PC-3 (cell line): ENCODE measurements around the gene CACNA1C. TPM values are rescaled to one million over a fixed set of nuclear protein-coding genes. Genes with fewer than 3 reads are reported as not detected.

Source experiments
- ATAC-seq: fragments of 200-7000 bp; cut with Tn5 transposase; 2 replicates; pipeline ENCODE4 v1.9.1; 2020; ENCODE audit warnings: mild to moderate bottlenecking, moderate library complexity
- BruUV-seq: library from RNA; stranded (reverse); fragments of 400-500 nt; replicated peaks from 2 replicates; lab custom pipeline; 2021; lab: Mats Ljungman, UMichigan
- CTCF ChIA-PET: fragments of 300-600 bp; sonication (Branson Sonifier 250); formaldehyde crosslinking; loops from one replicate; lab custom pipeline; 2022; ENCODE audit warnings: antibody characterized with exemption; lab: Charles Lee
- POLR2A ChIA-PET: fragments of 300-600 bp; sonication (Branson Sonifier 250); formaldehyde crosslinking; loops from one replicate; lab custom pipeline; 2022; ENCODE audit warnings: antibody characterized with exemption; ENCODE audit not compliant: unreplicated experiment; lab: Charles Lee
- DNase-seq: peaks from one replicate; pipeline ENCODE4 v3.0.0-alpha.2; 2015
- H2AFZ ChIP-seq: fragments of 300-600 bp; sonication (generic); 2 replicates; pipeline ENCODE4 v1.6.0; 2016; ENCODE audit warnings: antibody characterized with exemption, low read length
- H3F3A ChIP-seq: fragments of 300-600 bp; sonication (generic); one replicate; pipeline ENCODE4 v1.6.0; 2017; ENCODE audit warnings: antibody characterized with exemption, low read length, control low read depth, mild to moderate bottlenecking; ENCODE audit not compliant: unreplicated experiment
- H3K27ac ChIP-seq: fragments of 300-600 bp; sonication (generic); 2 replicates; pipeline ENCODE4 v1.5.1; 2016; ENCODE audit warnings: mild to moderate bottlenecking, low read length
- H3K27me3 ChIP-seq: fragments of 300-600 bp; sonication (generic); 2 replicates; pipeline ENCODE4 v1.6.1; 2016; ENCODE audit warnings: low read length, mixed read lengths
- H3K36me3 ChIP-seq: fragments of 300-600 bp; sonication (generic); 2 replicates; pipeline ENCODE4 v1.6.1; 2016; ENCODE audit warnings: low read depth, mixed run types, low read length, mixed read lengths
- H3K4me1 ChIP-seq: fragments of 300-600 bp; sonication (generic); 2 replicates; pipeline ENCODE4 v1.5.1; 2016; ENCODE audit warnings: low read length; ENCODE audit not compliant: insufficient read depth
- H3K4me2 ChIP-seq: fragments of 300-600 bp; sonication (generic); 2 replicates; pipeline ENCODE4 v1.6.0; 2016; ENCODE audit warnings: low read length
- H3K4me3 ChIP-seq: fragments of 300-600 bp; sonication (generic); 2 replicates; pipeline ENCODE4 v1.5.1; 2016; ENCODE audit warnings: mild to moderate bottlenecking, low read length, mixed read lengths
- H3K79me2 ChIP-seq: fragments of 300-600 bp; sonication (generic); 2 replicates; pipeline ENCODE4 v1.6.1; 2017; ENCODE audit warnings: low read length, mixed read lengths
- H3K9ac ChIP-seq: fragments of 300-600 bp; sonication (generic); 2 replicates; pipeline ENCODE4 v1.6.0; 2016; ENCODE audit warnings: mild to moderate bottlenecking, low read length
- H3K9me2 ChIP-seq: fragments of 300-600 bp; sonication (generic); replicated peaks from 2 replicates; pipeline ENCODE4 v1.6.1; 2016; ENCODE audit warnings: mixed run types, low read length, mixed read lengths
- H3K9me3 ChIP-seq: fragments of 300-600 bp; sonication (generic); 2 replicates; pipeline ENCODE4 v1.6.1; 2016; ENCODE audit warnings: low read length, mixed read lengths
- H4K20me1 ChIP-seq: fragments of 300-600 bp; sonication (generic); 2 replicates; pipeline ENCODE4 v1.6.1; 2016; ENCODE audit warnings: low read length, mixed read lengths
- CTCF ChIP-seq: fragments of 300-600 bp; sonication (generic); conservative IDR thresholded peaks from 2 replicates; pipeline ENCODE4 v1.5.1; 2017; ENCODE audit warnings: antibody characterized with exemption, low read depth, mild to moderate bottlenecking, low read length
- EZH2 ChIP-seq: fragments of 300-600 bp; sonication (generic); IDR thresholded peaks from one replicate; pipeline ENCODE4 v1.6.1; 2017; ENCODE audit warnings: antibody characterized with exemption, mild to moderate bottlenecking, low read length; ENCODE audit not compliant: unreplicated experiment
- EZH2phosphoT487 ChIP-seq: fragments of 300-600 bp; sonication (generic); IDR thresholded peaks from 2 replicates; pipeline ENCODE4 v1.6.1; 2018; ENCODE audit warnings: mild to moderate bottlenecking, antibody characterized with exemption, low read length, borderline replicate concordance
- intact Hi-C: fragments of 100-400 bp; cut with micrococcal nuclease; formaldehyde crosslinking; loops from 2 replicates; pipeline ENCODE4 v1.9.0; 2023
- total RNA-seq: library from RNA; depleted of rRNA; stranded (reverse); fragments of >200 nt; gene quantifications from 2 replicates; pipeline ENCODE4 v1.2.3, GENCODE V29; 2014

The CACNA1C gene
- total RNA-seq, 1 experiment from 2014 or later: not detected

- Histone ChIP-seq H3K9me2 (no peaks in the 10 kb centered on the region), H3K4me2 (no peak overlapping the region), H3K9me3 (no peaks in the 10 kb centered on the region), H3K36me3 (no peaks in the 10 kb centered on the region), H3K9ac (no peak overlapping the region), H3K27me3 (peaks cover 29% of the 10 kb centered on the region), H3K27ac (no peak overlapping the region), H4K20me1 (no peaks in the 10 kb centered on the region), H3K4me1 (peaks cover 6% of the 10 kb centered on the region; the same call in 1 of the 2 replicates), H3K79me2 (no peaks in the 10 kb centered on the region), H3F3A (no peaks in the 10 kb centered on the region), H3K4me3 (no peak overlapping the region), H2AFZ (no peak overlapping the region)
- DNase-seq (no peak), ATAC-seq (no peak)
- CTCF ChIA-PET: no interaction called here
- POLR2A ChIA-PET: no interaction called here
- BruUV-seq: no TSS peak
- intact Hi-C loops: no loop called here
- TF ChIP-seq CTCF (no peak), EZH2 (no peak), EZH2phosphoT487 (no peak)
These were observed 293.1 kb downstream of the CACNA1C start for GRCh38 chr12:2345902-2346301.

GRCh38 chr12:2346416-2346815 lies 293.6 kb downstream of the CACNA1C start:
- H4K20me1 ChIP-seq: no peaks in the 10 kb centered on the region
- peaks cover 6% of the 10 kb centered on the region; the same call in 1 of the 2 replicates for H3K4me1 ChIP-seq
- POLR2A ChIA-PET: no interaction called here
- ATAC-seq (no peak), DNase-seq (no peak)
- no peak overlapping the region for H2AFZ ChIP-seq
- H3K27me3 ChIP-seq: peaks cover 34% of the 10 kb centered on the region
- intact Hi-C loops: no loop called here
- H3K9ac ChIP-seq: no peak overlapping the region
- no peaks in the 10 kb centered on the region for H3K79me2 ChIP-seq
- no peak for TF ChIP-seq EZH2phosphoT487
- TF ChIP-seq CTCF: no peak
- TF ChIP-seq EZH2: no peak
- no peak overlapping the region for H3K4me2 ChIP-seq
- H3K36me3 ChIP-seq: no peaks in the 10 kb centered on the region
- H3K4me3 ChIP-seq: no peak overlapping the region
- no peaks in the 10 kb centered on the region for H3F3A ChIP-seq
- no peaks in the 10 kb centered on the region for H3K9me3 ChIP-seq
- BruUV-seq: no TSS peak
- H3K9me2 ChIP-seq: no peaks in the 10 kb centered on the region
- CTCF ChIA-PET: no interaction called here
- H3K27ac ChIP-seq: no peak overlapping the region

- no peak overlapping the region for H3K4me3 ChIP-seq
- POLR2A ChIA-PET: no interaction called here
- no peaks in the 10 kb centered on the region for H3K36me3 ChIP-seq
- intact Hi-C loops: no loop called here
- peaks cover 42% of the 10 kb centered on the region for H3K27me3 ChIP-seq
- no peak for ATAC-seq
- CTCF ChIA-PET: no interaction called here
- H3F3A ChIP-seq: no peaks in the 10 kb centered on the region
- H3K9me2 ChIP-seq: no peaks in the 10 kb centered on the region
- H3K27ac ChIP-seq: no peak overlapping the region
- no TSS peak for BruUV-seq
- TF ChIP-seq EZH2phosphoT487 (no peak), CTCF (no peak), EZH2 (no peak)
- no peaks in the 10 kb centered on the region for H3K79me2 ChIP-seq
- H3K9me3 ChIP-seq: no peaks in the 10 kb centered on the region
- H2AFZ ChIP-seq: no peak overlapping the region
- H3K9ac ChIP-seq: no peak overlapping the region
- H3K4me2 ChIP-seq: no peak overlapping the region
- no peaks in the 10 kb centered on the region for H4K20me1 ChIP-seq
- H3K4me1 ChIP-seq: no peaks in the 10 kb centered on the region
- no peak for DNase-seq
These were observed 294.5 kb downstream of the CACNA1C start for GRCh38 chr12:2347137-2347843.
